ENCODE data around the gene MORC4.
A peak's percentile ranks its signal among the peaks of the same experiment; 100 is the strongest.

MORC4 gene

GRCh38 chrX:106999002-106999975, 723 bp downstream of the MORC4 start:
- DNase-seq: peak; percentile 37
- peak; percentile 62 for TF ChIP-seq CTCF (IDR thresholded peaks at IDR 0.05; ENCODE audit: low read depth, low read length)
- Histone ChIP-seq H3K27me3 (ENCODE audit: insufficient read depth, low read depth, severe bottlenecking) (peaks cover 19% of the 10 kb centered on the region), H3K4me3 (ENCODE audit: low read depth, low read length) (peak overlapping the region; percentile 38), H3K36me3 (no peaks in the 10 kb centered on the region), H3K27ac (no peak overlapping the region), H3K9me3 (ENCODE audit: severe bottlenecking) (no peaks in the 10 kb centered on the region)

GRCh38 chrX:106997611-106998010, 2.4 kb downstream of the MORC4 start:
- Histone ChIP-seq H3K4me3 (ENCODE audit: low read depth, low read length) (no peak overlapping the region), H3K9me3 (ENCODE audit: severe bottlenecking) (no peaks in the 10 kb centered on the region), H3K27me3 (ENCODE audit: insufficient read depth, low read depth, severe bottlenecking) (peaks cover 27% of the 10 kb centered on the region), H3K36me3 (no peaks in the 10 kb centered on the region), H3K27ac (no peak overlapping the region)
- no peak for TF ChIP-seq CTCF (IDR thresholded peaks at IDR 0.05; ENCODE audit: low read depth, low read length)
- DNase-seq: no peak

- Histone ChIP-seq H3K36me3 (no peaks in the 10 kb centered on the region), H3K9me3 (ENCODE audit: severe bottlenecking) (no peaks in the 10 kb centered on the region), H3K4me3 (ENCODE audit: low read depth, low read length) (no peak overlapping the region), H3K27me3 (ENCODE audit: insufficient read depth, low read depth, severe bottlenecking) (peaks cover 20% of the 10 kb centered on the region), H3K27ac (no peak overlapping the region)
- TF ChIP-seq CTCF (IDR thresholded peaks at IDR 0.05; ENCODE audit: low read depth, low read length): no peak
- no peak for DNase-seq
Measured at GRCh38 chrX:106995678-106996077, 4.3 kb downstream of the MORC4 start.

GRCh38 chrX:106987488-106987887, 12.5 kb downstream of the MORC4 start:
- Histone ChIP-seq H3K27ac (no peak overlapping the region), H3K27me3 (ENCODE audit: insufficient read depth, low read depth, severe bottlenecking) (peaks cover 2% of the 10 kb centered on the region)
- no peak for TF ChIP-seq CTCF (IDR thresholded peaks at IDR 0.05; ENCODE audit: low read depth, low read length)

GRCh38 chrX:106980952-106981626, 18.9 kb downstream of the MORC4 start:
- no peak overlapping the region for H3K4me3 ChIP-seq (ENCODE audit: low read depth, low read length)
- H3K36me3 ChIP-seq: no peaks in the 10 kb centered on the region
- no peak for DNase-seq
- no peak overlapping the region for H3K27ac ChIP-seq
- TF ChIP-seq CTCF (IDR thresholded peaks at IDR 0.05; ENCODE audit: low read depth, low read length): no peak
- peaks cover 2% of the 10 kb centered on the region for H3K27me3 ChIP-seq (ENCODE audit: insufficient read depth, low read depth, severe bottlenecking)
- no peaks in the 10 kb centered on the region for H3K9me3 ChIP-seq (ENCODE audit: severe bottlenecking)

More at GRCh38 chrX:106987488-106987887, 12.5 kb downstream of the MORC4 start:
- Histone ChIP-seq H3K9me3 (ENCODE audit: severe bottlenecking) (no peaks in the 10 kb centered on the region), H3K36me3 (no peaks in the 10 kb centered on the region), H3K4me3 (ENCODE audit: low read depth, low read length) (no peak overlapping the region)
- DNase-seq: no peak
